GM19455 (cell line): ENCODE data around the gene DCTN2.
"Not testable (repeated sequence)": the region's sequence is repeated elsewhere in the genome, so short reads cannot be mapped to it uniquely, and the experiment has no call there.

Experiments
- ATAC-seq: cut with Tn5 transposase; IDR thresholded peaks from one replicate; pipeline ENCODE4 v1.9.1; 2021; ENCODE audit not compliant: unreplicated experiment

Gene DCTN2

GRCh38 chr12:57517187-57517586, 29.8 kb downstream of the DCTN2 start:
- ATAC-seq: no peak

GRCh38 chr12:57516617-57517153, 30.3 kb downstream of the DCTN2 start:
- no peak for ATAC-seq

GRCh38 chr12:57515934-57516541, 31.0 kb downstream of the DCTN2 start:
- no peak for ATAC-seq

GRCh38 chr12:57515408-57515933, 31.5 kb downstream of the DCTN2 start:
- no peak for ATAC-seq

GRCh38 chr12:57514720-57515407, 32.1 kb downstream of the DCTN2 start:
- no peak for ATAC-seq

GRCh38 chr12:57514246-57514645, 32.7 kb downstream of the DCTN2 start:
- ATAC-seq: not testable (repeated sequence)

- ATAC-seq: not testable (repeated sequence)
These were observed 33.3 kb downstream of the DCTN2 start for GRCh38 chr12:57513677-57514076.

- no peak for ATAC-seq
These were observed 33.7 kb downstream of the DCTN2 start for GRCh38 chr12:57513266-57513665.

GRCh38 chr12:57512665-57513064, 34.3 kb downstream of the DCTN2 start:
- ATAC-seq: no peak

- no peak for ATAC-seq
These were observed 35.2 kb downstream of the DCTN2 start for GRCh38 chr12:57511588-57512325.

GRCh38 chr12:57511161-57511560, 35.8 kb downstream of the DCTN2 start:
- no peak for ATAC-seq

- not testable (repeated sequence) for ATAC-seq
These were observed 39.2 kb downstream of the DCTN2 start for GRCh38 chr12:57507796-57508195.

GRCh38 chr12:57506541-57506940, 40.5 kb downstream of the DCTN2 start:
- not testable (repeated sequence) for ATAC-seq

GRCh38 chr12:57502311-57502969, 44.6 kb downstream of the DCTN2 start:
- ATAC-seq: not testable (repeated sequence)

- ATAC-seq: no peak
These were observed 46.8 kb downstream of the DCTN2 start for GRCh38 chr12:57500213-57500612.

GRCh38 chr12:57498571-57498970, 48.4 kb downstream of the DCTN2 start:
- ATAC-seq: no peak

- no peak for ATAC-seq
These were observed 48.9 kb downstream of the DCTN2 start for GRCh38 chr12:57498132-57498502.

- no peak for ATAC-seq
These were observed 49.5 kb downstream of the DCTN2 start for GRCh38 chr12:57497223-57498131.

- no peak for ATAC-seq
These were observed 50.2 kb downstream of the DCTN2 start for GRCh38 chr12:57496822-57497221.
